ENCODE results near the gene ZNF468.
"Not testable (repeated sequence)": the region's sequence is repeated elsewhere in the genome, so short reads cannot be mapped to it uniquely, and the experiment has no call there.

Gene ZNF468

GRCh38 chr19:52871466-52871865 lies 14.0 kb upstream of the ZNF468 start:
- TF ChIP-seq POLR2AphosphoS5 (IDR thresholded peaks at IDR 0.05; ENCODE audit: low read depth, low read length) (no peak), POLR2A (IDR thresholded peaks at IDR 0.05; ENCODE audit: low read depth, low read length) (no peak), TAF1 (IDR thresholded peaks at IDR 0.05; ENCODE audit: borderline replicate concordance, low read depth, low read length) (no peak)
- FAIRE-seq (no peak), DNase-seq (ENCODE audit: insufficient read length) (no peak)

GRCh38 chr19:52868031-52868430 lies 10.6 kb upstream of the ZNF468 start:
- FAIRE-seq; DNase-seq (ENCODE audit: insufficient read length): not testable (repeated sequence)

GRCh38 chr19:52856540-52857377 lies 660 bp downstream of the ZNF468 start:
- DNase-seq (ENCODE audit: insufficient read length), result peak; percentile 1
- not testable (repeated sequence) for FAIRE-seq

- FAIRE-seq; DNase-seq (ENCODE audit: insufficient read length): not testable (repeated sequence)
These were observed 10.1 kb downstream of the ZNF468 start for GRCh38 chr19:52847352-52847751.

DNA sequence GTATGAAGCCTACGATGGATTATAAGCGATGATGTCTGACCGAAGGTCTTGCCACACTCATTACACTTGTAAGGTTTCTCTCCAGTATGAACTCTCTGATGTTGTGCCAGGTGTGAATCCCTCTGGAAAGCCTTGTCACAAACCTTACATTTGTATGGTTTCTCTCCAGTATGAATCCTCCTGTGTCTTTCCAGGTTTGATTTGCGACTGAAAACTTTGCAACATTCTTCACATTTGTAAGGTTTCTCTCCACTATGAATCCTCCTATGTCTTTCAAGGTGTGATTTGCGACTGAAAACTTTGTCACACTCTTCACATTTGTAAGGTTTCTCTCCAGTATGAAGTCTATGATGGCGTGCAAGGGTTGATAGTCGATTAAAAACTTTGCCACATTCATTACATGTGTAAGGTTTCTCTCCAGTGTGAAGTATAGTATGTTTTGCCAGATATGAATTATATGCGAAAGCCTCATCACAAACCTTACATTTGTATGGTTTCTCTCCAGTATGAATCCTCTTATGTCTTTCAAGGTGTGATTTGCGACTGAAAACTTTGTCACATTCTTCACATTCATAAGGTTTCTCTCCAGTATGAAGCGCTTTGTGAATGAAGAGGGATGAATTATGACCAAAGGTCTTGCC lies 16.5 kb downstream of the ZNF468 start:
- not testable (repeated sequence) for FAIRE-seq

DNA sequence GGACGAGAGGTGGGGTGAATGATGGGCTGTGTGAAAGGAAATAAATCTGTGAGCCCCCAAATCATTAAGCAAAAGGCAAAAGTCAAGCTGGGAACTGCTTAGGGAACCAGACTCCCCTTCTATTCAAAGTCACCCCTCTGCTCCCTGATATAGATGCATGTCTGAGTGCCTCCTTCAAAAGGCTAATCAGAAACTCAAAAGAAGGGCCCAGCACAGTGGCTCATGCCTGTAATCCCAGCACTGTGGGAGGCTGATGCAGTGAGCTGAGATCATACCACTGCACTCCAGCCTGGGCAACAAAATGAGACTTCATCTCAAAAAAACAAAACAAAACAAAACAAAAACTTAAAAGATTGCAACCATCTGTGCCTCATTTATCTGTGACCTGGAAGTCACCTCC lies 23.1 kb downstream of the ZNF468 start:
- FAIRE-seq; DNase-seq (ENCODE audit: insufficient read length): not testable (repeated sequence)

More for the DNA sequence above, 16.5 kb downstream of the ZNF468 start:
- not testable (repeated sequence) for DNase-seq (ENCODE audit: insufficient read length)

DNA sequence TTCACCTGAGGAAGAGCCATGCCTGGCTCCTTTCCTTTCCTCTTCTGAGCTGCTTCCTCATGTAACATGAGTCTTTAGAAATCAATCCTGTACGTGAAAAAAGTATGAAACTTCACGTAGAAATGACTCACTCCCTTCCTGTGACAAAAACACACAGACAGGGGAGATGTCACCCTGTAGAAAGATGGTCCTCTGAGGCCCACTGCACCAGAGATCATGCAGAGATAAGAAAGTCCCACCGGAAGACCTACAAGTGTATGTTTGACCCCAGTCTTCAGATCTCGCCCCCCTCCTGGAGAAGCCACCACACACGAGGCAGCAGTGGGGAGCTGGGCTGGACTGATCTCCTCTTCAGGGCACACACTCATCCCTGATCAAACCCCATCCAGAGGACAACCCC lies 23.9 kb downstream of the ZNF468 start:
- not testable (repeated sequence) for DNase-seq (ENCODE audit: insufficient read length); FAIRE-seq

DNA sequence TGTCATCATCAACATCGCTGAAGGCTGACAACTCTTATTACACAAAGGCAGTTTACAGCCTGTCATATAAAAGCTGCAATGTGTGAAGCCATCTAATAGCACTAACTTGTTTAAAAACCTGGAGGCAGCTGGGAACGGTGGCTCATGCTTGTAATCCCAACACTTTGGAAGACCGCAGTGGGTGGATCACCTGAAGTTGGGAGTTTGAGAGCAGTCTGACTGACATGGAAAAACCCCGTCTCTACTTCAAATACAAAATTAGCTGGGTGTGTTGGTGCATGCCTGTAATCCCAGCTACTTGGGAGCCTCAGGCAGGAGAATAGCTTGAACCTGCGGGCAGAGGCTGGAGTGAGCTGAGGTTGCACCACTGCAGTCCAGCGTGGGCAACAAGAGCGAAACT lies 27.6 kb downstream of the ZNF468 start:
- not testable (repeated sequence) for FAIRE-seq; DNase-seq (ENCODE audit: insufficient read length)

GRCh38 chr19:52825765-52826164 lies 31.7 kb downstream of the ZNF468 start:
- DNase-seq (ENCODE audit: insufficient read length), result no peak
- no peak for FAIRE-seq
- no peak for TF ChIP-seq POLR2A (IDR thresholded peaks at IDR 0.05; ENCODE audit: low read depth, low read length)
- TF ChIP-seq TAF1 (IDR thresholded peaks at IDR 0.05; ENCODE audit: borderline replicate concordance, low read depth, low read length), result no peak
- TF ChIP-seq POLR2AphosphoS5 (IDR thresholded peaks at IDR 0.05; ENCODE audit: low read depth, low read length), result no peak

GRCh38 chr19:52823676-52824075 lies 33.7 kb downstream of the ZNF468 start:
- FAIRE-seq, result no peak
- no peak for DNase-seq (ENCODE audit: insufficient read length)
- TF ChIP-seq POLR2A (IDR thresholded peaks at IDR 0.05; ENCODE audit: low read depth, low read length) (no peak), TAF1 (IDR thresholded peaks at IDR 0.05; ENCODE audit: borderline replicate concordance, low read depth, low read length) (no peak), POLR2AphosphoS5 (IDR thresholded peaks at IDR 0.05; ENCODE audit: low read depth, low read length) (no peak)

DNA sequence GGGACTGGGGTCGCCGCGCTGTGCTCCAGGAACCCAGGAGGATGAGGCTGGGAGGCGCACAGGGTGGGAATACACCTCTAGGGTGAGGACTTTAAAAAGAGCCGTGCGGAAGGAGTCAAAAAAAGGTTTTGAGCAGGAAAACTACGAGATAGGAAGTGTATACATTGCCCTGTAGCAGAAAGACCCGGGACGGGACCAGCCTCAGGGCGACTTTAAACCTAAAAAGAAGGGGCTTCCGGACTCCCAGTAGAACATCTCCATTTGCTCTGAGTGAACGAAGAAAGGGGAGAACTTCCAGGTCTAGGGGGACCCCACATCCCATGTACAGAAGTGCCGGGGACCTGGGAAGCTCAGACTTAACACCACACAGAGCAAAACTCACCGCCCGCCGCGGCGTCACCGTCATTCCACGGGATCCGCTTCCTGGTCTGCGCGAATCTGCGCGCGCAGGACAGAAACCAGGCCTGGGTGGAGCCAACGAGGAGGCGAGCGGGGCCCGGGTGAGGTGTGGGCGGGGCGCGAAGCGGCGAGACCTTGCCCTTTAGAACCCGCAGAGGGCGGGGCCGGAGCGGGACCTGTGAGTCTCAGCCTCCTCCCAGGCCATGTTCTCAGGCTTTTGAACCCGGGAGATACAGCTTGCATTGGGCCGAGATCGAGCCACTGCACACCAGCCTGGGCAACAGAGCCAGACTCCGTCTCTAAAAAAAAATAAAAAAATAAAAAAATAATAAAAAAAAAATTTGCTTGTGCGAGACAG lies 36.0 kb downstream of the ZNF468 start, which contains the start of gene ZNF28:
ZNF28 (minus strand) TSS at position 430 of the 757 bp plus-strand sequence. CDS start 3,675 bp downstream, outside the sequence.
- DNase-seq (ENCODE audit: insufficient read length), result not testable (repeated sequence)
- FAIRE-seq, result peak; percentile 96
- TF ChIP-seq POLR2A (IDR thresholded peaks at IDR 0.05; ENCODE audit: low read depth, low read length), result peak; percentile 45; the same call in 1 of the 2 replicates
- 0 out of 2 replicates have a peak, but pooled peaks have one; percentile 44 for TF ChIP-seq POLR2AphosphoS5 (IDR thresholded peaks at IDR 0.05; ENCODE audit: low read depth, low read length)

DNA sequence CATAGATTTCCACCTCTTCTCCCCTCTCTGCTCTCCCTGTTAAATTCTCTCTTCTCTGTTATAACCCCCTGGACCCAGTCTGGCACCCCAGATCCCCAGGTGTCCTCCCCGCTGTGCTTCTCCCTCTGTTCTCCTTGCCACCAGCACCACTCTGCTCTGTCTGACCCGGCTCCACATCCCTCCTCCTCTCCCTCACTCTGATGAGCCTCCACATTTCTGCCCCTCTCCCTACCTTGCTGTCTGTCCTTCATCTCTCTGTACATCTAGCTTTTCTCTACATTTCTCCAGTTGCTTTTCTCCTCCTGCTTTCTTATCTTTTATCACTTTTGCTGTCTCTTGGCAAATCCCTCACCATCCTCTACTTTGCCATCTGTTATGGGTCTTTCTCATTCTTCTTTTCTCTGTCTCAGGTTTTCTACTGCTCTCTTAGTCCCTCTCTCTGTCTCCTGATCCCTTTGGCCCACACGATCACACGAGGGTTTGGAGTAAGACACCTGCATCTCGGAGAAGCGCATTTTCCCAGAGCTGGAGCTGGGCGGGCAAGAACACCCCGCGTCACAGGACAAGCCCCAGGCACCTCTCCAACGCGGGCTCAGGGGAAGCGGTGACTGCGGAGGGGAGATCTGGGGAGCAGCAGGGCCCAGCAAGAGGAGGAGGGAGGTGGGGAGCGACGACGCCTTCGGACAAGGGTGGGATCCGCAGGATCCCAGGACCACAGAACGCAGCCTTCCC lies 36.8 kb downstream of the ZNF468 start:
- FAIRE-seq; DNase-seq (ENCODE audit: insufficient read length): not testable (repeated sequence)

- no peak for TF ChIP-seq POLR2A (IDR thresholded peaks at IDR 0.05; ENCODE audit: low read depth, low read length)
- no peak for TF ChIP-seq TAF1 (IDR thresholded peaks at IDR 0.05; ENCODE audit: borderline replicate concordance, low read depth, low read length)
- TF ChIP-seq POLR2AphosphoS5 (IDR thresholded peaks at IDR 0.05; ENCODE audit: low read depth, low read length), result no peak
- no peak for FAIRE-seq
- DNase-seq (ENCODE audit: insufficient read length), result no peak
These were observed 47.6 kb downstream of the ZNF468 start for GRCh38 chr19:52809801-52810200.

DNA sequence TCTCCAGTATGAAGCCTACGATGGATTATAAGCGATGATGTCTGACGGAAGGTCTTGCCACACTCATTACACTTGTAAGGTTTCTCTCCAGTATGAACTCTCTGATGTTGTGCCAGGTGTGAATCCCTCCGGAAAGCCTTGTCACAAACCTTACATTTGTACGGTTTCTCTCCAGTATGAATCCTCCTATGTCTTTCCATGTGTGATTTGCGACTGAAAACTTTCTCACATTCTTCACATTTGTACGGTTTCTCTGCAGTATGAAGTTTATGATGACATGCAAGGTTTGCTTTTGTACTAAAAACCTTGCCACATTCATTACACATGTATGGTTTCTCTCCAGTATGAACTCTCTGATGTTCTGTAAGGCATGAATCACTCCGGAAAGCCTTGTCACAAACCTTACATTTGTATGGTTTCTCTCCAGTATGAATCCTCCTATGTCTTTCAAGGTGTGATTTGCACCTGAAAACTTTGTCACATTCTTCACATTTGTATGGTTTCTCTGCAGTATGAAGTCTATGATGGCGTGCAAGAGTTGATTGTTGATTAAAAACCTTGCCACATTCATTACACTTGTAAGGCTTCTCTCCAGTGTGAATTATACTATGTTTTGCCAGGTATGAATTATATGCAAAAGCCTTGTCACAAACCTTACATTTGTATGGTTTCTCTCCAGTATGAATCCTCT lies 57.3 kb downstream of the ZNF468 start:
- not testable (repeated sequence) for FAIRE-seq; DNase-seq (ENCODE audit: insufficient read length)
